Adipose tissue (tissue), 3 donors: ENCODE results near the gene ACTL8. TPM values are rescaled to one million over a fixed set of nuclear protein-coding genes. Genes with fewer than 3 reads are reported as not detected.

Experiments
- H3K27ac ChIP-seq: one replicate; pipeline ENCODE4 v1.5.1; 2013; ENCODE audit warnings: low read depth, low read length
- WGBS, 3 donors: extraction: QIAGEN DNeasy Blood & Tissue Kit; methylation state at CpG; one replicate each; pipeline ENCODE4 v1.1.7; 2013; 5-methylcytosine and 5-hydroxymethylcytosine counted together
- polyA plus RNA-seq, 3 donors: library from polyadenylated mRNA; stranded (reverse); fragments of 200-250 nt; gene quantifications; one replicate each; pipeline ENCODE4 v1.2.3, GENCODE V29; 2013
- donor health status: healthy with polysubstance abuse.
- donor health status: Bipolar disorder and iron deficiency.
- donor health status: healthy.

The ACTL8 gene
- polyA plus RNA-seq, 3 donors: not detected

DNA sequence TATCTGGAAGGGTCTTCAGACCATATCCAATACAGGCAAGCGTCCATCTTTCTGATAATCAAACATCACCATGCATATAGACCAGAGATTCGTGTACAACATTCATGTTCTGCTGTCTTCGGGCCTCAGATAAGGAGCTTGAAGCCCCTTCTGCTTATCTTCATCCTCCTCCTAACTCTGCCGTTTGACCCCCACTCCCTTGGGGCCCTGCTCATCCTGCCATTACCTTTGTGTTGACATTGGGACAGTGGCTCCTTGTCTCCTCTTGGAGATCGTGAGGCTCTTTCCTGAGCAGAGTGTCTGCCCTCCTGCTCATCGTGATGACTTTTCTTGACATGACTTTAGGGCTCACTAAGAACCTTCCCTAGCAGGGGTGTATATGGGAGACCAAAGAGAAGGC, 37.3 kb downstream of the ACTL8 start:
- H3K27ac ChIP-seq: no peak overlapping the region
- WGBS, 3 donors: 67 to 76% (median 74%) methylated on average over 6 of the region's 6 CpGs

DNA sequence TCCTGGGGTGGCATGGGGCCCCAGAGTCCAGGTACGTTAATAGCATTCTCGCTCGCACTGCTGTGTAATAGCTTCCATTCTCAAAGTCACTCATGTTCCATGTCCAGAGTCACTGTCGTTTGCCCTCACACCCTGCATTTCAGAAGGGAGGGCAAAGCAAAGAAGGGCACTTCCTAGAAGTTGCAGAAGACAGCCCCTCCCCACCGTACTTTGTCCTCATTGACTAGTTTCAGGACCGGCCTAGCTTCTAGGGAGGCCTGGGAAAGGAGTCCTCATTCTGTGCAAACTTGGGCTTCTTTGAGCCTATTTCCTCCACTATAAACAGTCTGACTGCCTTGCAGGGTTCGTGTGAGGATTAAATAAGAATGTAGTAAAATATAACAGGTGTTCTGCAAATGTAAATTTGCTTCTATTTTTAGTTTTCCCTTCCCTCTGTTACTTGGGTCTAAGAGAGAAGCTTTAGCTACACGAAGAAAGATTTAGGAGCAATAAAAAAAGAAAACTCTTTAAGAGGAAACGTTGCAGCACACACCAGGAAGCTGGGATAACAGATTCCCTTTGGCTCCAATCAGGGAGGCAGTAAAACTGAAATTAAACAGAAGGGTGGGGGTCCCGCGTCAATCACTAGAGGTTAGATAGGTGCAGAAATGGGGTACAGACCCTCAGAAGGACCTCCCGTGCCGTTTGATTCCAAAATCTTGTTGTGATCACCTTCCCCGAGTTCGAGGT, 40.1 kb downstream of the ACTL8 start:
- 38 to 60% (median 56%) methylated on average over 15 of the region's 15 CpGs for WGBS, 3 donors

DNA sequence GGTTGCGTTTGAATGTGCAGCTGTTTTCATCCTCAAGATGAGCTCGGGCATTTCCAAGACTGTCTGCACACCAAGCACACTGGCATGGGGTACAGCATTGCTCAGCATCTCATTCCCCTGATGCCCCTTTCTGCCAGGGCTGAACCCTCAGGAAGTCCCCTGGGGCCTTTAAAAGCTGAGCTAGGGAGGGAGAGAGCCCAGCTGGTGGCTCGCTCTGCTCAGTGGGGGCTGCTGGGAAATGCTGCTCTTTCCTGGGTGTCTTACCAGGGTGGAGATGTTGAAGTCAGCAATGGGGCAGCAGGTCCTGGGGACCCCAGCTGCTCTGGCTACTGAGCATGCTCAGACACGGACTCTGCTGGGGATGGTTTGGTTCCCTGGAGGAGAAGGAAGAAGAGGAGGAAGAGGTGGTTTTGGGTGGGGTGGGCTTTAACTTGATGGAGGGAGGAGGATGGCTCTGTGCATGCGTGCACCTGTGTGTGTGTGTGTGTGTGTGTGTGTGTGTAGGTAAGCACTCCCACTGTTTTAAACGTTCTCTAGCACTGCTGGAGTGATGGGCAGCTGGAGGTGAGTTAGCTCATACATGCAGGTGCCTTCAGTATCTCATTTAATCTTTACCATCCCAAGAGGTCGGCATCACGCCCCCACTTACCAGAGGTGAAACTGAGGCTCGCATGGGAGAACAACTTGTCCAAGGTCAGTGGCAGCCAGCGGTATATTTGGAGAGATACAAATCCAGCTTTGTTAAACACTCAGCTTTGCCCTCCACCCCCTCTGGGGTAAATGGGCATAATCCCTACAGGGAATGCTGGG, 40.9 kb downstream of the ACTL8 start:
- no peak overlapping the region for H3K27ac ChIP-seq
- WGBS, 3 donors: 60 to 69% (median 66%) methylated on average over 10 of the region's 10 CpGs

More for the DNA sequence above, 40.1 kb downstream of the ACTL8 start:
- H3K27ac ChIP-seq: no peak overlapping the region

DNA sequence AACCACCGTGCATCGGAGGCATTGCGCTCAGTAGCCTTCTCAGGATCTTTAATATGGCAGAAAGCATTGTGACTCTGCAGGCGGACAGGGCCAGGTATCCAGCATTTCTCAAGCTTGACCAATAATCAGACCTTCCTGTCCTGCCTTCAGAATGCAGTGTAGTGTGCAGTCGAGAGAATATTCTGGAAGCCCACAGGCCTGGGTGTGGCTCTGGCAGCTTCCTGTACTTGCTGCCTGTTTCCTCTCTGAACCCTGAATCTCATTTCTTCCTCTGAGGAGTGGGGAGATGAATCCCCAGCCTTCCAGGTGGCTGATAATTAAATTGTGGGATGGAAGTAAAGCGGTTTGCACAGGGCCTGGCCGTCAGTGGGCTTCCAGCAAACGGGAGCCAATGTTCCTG, 42.3 kb downstream of the ACTL8 start:
- WGBS, 3 donors: 63 to 72% (median 71%) methylated on average over 8 of the region's 8 CpGs
- no peak overlapping the region for H3K27ac ChIP-seq

DNA sequence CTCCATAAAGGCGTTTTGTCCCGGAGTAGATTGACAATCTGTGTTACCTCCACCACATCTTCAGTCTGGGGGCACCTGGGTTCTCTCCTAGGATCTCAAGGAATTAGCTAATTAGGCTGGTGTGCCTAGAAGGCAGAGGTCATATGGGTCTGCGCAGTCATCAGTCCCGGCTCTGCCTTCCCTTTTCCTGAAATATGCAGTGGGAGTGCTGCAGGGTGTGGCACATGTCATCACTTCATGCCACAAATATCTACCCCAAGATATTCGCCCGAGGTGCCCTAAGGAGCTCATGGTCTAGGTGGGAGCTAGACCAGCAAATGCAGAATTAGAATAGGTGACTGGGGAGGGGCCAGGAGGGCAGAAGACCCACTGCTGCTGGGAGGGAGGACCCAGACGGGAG, 42.9 kb downstream of the ACTL8 start:
- WGBS, 3 donors: 66 to 78% (median 67%) methylated on average over 7 of the region's 7 CpGs
- H3K27ac ChIP-seq: no peak overlapping the region

DNA sequence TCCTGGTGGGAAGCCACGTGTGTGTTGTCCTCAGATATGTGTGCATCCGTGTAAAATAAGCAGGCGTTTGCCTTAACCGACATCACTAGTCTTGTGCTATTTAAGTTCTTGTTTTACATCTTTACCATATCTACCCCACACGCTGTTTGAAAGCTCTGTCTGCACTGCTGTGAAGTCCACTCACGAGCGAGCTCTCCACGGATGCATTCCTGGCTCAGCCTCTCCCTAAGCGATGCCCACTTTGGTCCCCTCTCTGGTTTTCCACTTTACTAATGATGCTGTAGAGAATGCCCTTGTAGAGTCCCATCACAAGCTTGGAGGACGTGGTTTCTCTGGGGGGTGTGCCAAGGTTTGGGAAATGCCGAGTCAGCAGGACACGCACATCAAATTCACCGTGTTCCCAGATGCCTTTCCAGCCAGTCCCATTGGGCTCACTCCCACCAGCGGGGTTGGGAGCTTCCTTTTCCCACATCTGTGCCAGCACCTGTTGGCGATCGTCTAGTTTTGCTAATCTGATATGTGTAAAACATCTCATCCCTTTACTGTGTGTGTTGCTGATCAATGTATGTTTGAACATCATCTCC, 43.8 kb downstream of the ACTL8 start:
- no peak overlapping the region for H3K27ac ChIP-seq
- WGBS, 3 donors: 67 to 76% (median 72%) methylated on average over 16 of the region's 16 CpGs

DNA sequence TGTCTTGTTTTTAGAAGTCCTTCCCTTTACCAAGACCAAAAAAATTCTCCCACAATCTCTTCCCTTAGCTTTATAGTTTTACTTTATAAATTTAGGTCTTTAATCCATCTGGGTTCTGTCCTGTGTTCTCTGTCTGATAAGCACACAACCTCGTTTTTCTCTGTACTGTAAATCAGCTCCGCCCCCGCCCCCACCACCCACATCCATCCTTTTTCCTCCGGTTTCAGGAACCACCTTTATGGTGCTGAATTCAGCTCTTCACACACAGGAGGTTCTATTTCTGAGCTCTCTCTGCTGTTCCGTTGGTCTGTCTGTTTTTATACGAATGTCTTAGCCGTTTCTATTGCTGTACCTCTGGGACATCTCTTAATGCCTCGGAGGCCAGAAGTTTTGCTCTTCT, 44.5 kb downstream of the ACTL8 start:
- no peak overlapping the region for H3K27ac ChIP-seq
- WGBS, 3 donors: 24 to 48% (median 34%) methylated on average over 8 of the region's 8 CpGs

DNA sequence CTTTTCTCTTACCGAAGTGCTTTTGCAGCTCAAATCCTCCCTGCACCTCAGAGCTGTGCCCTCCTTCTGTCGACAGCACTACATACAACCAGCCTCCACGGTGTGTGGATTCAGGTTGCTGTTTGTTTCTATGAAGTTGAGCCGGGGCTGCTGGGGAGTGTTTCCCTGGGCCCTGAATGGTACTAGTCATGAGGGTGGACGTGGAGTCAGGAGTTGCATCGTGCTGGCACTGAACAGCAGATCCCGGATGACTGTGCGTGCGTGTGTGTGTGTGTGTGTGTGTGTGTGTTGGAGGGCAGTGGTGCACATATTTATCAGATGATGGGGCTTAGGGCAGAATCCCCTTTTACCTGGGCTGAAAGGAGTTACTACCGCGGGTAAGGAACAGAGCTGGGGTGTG, 47.0 kb downstream of the ACTL8 start:
- 66 to 68% (median 67%) methylated on average over 11 of the region's 11 CpGs for WGBS, 3 donors

DNA sequence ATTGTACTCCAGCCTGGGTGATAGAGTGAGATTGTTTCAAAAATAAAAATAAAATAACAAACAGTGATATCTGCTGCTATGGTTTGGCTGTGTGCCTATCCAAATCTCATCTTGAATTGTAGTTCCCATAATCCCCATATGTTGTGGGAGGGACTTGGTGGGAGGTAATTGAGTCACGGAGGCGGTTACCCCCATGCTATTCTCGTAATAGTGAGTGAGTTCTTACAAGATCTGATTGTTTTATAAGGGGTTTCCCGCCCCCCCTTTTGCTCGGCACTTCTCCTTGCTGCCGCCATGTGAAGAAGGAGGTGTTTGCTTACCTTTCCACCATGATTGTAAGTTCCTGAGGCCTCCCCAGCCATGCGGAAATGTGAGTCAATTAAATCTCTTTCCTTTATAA, 47.8 kb downstream of the ACTL8 start:
- H3K27ac ChIP-seq: no peak overlapping the region
- WGBS, 3 donors: 78 to 90% (median 89%) methylated on average over 7 of the region's 7 CpGs

More for the DNA sequence above, 47.0 kb downstream of the ACTL8 start:
- H3K27ac ChIP-seq: no peak overlapping the region

DNA sequence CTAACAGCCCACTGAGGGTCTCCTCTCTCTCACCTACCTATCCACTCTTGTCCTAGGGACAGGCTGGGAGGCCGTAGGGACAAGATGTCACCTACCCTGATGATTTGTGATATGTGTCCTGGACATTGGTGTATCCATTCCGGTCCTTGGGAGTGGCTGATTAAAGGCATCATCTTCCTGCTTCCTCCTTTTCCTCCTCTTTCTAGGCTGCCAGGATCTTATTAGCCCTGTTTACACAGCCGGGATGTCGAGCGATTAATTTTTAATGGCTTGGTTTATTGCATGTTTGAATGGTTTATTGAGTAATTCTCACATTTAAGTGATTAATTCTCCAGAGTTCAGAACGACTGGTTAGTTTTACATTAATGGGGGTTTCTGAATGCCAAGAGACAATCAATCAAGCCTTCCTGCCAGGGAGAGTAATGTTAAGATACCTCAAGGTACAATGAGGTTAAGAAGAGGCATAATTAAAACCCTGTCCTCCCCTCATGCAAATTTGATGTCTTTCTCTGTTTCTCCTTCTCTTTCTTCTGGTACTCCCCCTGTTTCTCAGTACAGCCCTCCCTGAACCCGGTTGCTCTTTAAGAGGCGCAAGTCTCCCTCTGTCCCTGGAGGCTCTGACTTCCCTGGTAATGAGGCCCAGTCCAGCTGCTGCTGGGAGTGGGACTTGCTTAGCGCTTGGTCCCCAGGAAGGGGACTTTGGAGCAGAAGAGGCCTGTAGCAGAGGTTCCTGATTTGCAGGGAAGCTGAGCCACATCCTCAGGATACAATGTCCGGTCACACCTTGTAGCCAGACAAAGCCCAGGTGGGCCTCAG, 50.9 kb downstream of the ACTL8 start:
- H3K27ac ChIP-seq: no peak overlapping the region
- 35 to 68% (median 54%) methylated on average over 10 of the region's 10 CpGs for WGBS, 3 donors

DNA sequence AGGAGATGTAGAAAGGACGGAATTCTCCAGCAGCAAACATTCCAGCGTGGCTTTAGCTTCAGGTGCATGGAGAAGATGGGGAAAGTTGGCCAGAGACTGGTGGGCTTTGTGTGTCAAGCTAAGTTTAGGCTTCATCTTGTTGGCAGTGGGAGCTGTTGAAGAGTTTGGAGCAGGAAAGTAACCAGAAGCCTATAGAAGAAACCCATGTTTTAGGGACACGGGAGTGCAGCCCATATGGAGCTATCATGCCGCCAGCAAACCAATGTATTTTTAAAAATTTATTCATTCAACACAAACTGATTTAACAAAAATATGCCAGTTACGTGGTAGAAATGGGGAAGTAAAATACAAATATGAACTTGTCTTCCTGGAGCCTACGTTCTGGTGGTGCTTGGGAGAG, 53.7 kb downstream of the ACTL8 start:
- no peak overlapping the region for H3K27ac ChIP-seq
- 70 to 75% (median 71%) methylated on average over 6 of the region's 6 CpGs for WGBS, 3 donors

DNA sequence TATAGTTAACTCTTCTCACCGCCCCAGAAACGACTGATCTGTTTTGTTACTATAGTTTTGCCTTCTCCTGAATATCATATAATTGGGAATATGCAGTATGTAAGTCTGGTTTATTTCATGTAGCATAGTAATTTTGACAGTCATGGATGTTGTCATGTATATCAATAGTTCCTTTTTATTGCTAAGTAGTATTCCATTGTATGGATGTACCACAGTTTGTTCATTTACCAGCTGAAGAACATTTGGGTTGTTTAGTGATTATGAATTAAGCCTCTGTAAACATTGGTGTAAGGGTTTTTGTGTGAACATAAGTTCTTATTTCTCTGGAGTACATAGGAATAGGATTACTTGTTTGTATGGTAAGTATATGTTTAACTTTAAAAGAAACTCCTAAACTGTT, 55.5 kb downstream of the ACTL8 start:
- 96% methylated on average over 2 of the region's 2 CpGs for WGBS, 3 donors

DNA sequence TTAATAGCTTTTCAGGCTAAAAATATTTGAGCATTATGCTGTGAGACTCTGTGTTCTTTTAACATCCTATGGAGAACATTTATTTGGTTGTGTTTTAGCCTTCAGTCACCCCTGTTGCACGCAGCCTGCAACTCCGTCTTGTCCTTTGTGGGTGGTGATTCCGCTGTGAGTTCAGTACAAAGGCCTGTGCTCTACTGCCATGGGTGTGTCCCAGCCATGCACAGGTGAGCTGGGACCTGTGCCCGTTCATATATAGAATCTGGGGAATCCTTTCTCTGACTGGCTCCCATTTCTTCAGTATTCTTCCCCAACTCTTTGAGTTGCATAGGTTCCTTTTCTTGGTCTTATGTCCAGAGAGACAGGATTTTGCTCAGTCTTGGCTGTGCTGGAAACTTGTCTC, 61.4 kb downstream of the ACTL8 start:
- 80 to 86% (median 83%) methylated on average over 4 of the region's 4 CpGs for WGBS, 3 donors
- H3K27ac ChIP-seq: no peak overlapping the region

More for the DNA sequence above, 55.5 kb downstream of the ACTL8 start:
- H3K27ac ChIP-seq: no peak overlapping the region

DNA sequence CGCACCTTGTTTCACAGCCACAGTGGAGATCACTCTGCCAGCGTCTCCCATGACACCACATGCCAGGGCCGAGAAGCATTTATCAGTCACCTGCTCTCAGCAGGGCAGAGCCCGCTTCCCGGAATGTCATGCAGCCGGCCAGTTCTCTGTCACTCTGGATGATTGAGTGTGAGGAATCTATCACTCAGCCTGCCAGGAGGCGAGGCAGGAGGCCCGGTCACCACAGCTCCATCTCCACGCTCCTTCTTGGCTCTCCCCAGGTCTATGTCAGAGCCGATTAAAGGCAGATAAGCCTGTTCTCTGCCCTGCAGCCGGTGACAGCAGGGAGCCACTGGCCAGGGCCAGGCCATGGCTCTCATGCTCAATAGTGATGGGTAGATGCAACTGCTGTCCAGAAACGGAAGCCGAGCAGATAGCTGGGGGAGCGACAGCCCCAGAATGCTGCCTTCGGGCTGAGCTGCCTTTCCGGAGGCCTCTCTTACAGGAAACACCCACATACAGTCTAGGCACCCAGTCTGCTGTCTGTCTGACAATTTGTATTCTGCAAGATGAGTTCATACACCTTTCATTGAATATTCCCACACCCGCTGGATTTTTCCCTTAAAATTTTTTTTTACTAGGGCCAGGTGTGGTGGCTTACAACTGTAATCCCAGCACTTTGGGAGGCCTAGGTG, 64.1 kb downstream of the ACTL8 start:
- WGBS, 3 donors: 39 to 59% (median 44%) methylated on average over 15 to 17 of the region's 17 CpGs
- H3K27ac ChIP-seq: no peak overlapping the region

DNA sequence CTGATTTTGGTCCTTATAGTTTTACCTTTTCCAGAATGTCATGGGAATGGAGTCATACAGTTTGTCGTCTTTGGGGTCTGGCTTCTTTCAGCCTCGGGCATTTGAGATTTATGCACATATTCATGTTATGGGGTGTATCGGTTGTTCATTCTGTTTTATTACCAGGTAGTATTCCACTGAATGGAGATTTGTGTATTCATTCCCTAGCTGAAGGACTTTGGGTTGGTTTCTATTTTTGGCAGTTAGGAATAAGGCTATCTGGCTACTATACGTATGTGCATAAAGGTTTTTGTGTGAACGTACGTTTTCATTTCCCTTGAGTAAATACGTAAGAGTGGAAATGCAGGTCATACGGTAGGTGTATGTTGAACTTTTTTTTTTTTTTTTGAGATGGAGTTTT, 65.1 kb downstream of the ACTL8 start:
- 80 to 87% (median 82%) methylated on average over 8 of the region's 8 CpGs for WGBS, 3 donors
- no peak overlapping the region for H3K27ac ChIP-seq

DNA sequence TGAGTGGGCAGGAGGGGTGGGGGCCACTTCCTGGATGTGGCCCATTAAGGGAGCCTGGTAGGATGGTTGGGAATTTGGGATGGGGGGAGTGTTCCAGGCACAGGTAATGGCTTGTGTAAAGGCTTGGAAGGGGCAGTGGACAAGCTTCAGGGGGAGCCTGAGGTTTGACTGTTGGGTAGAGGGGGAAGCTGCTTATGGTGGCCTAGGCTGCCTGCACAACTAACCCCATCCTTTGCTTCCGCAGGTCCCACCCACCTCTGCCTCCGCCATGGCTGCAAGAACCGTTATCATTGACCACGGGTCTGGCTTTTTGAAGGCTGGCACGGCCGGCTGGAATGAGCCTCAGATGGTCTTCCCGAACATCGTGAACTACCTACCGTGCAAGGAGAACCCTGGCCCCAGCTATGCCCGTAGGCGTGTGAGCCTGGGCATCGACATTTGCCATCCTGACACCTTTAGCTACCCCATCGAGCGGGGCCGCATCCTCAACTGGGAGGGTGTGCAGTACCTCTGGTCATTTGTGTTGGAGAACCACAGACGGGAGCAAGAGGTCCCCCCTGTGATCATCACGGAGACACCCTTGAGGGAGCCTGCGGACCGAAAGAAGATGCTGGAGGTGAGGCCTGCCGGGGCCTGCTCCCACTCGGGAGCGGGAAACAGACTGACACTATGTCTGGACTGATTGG, 67.8 kb downstream of the ACTL8 start:
- WGBS, 3 donors: 93 to 95% (median 93%) methylated on average over 22 of the region's 22 CpGs
- H3K27ac ChIP-seq: no peak overlapping the region

DNA sequence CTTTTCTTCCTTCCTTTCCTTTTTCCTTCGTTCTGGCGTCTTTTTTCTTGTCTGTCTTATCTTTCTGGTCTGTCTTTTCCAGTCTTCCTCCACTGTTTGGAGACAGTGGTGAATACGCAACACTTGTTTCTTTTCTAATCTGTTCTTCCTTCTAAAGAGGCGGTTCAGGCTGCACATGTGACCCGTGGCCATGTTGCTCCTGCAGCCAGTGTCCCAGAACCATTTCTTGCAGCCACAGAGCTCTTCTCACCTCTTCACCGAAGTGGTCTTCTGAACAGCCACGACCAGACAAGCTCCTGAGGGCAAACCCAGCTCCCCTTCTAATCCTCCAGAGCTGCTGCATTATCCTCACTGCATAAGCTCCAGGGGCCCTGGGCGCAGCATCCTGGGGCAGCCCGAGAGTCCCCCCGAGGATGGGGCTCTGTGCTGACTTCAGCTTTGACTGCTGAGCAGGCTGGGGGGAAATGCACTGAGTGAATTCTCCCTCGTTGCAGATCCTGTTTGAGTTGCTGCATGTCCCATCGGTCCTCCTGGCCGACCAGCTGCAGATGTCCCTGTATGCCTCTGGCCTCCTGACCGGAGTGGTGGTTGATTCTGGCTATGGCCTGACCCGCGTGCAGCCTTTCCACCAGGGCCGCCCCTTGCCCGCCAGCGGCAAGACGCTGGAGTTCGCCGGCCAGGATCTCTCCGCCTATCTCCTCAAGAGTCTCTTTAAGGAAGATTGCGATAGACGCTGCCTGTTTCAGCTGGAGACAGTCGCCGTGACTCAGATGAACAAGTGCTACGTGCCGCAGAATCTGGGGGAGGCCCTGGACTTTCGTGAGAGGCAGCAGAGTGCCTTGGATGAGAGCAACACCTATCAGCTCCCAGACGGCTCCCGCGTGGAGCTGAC, 70.4 kb downstream of the ACTL8 start:
- WGBS, 3 donors: 63 to 65% (median 63%) methylated on average over 33 of the region's 33 CpGs

More for the DNA sequence above, 70.4 kb downstream of the ACTL8 start:
- H3K27ac ChIP-seq: no peak overlapping the region
